Stimulated activated CD8-positive, alpha-beta memory T cell treated with anti-CD3 and anti-CD28 coated beads, Interleukin-12 subunit alpha, Interleukin-12 subunit beta, amount 100 ng/mL, for 1 hour (primary cell): Measurements from ENCODE around the gene IP6K1.
A peak's percentile ranks its signal among the peaks of the same experiment; 100 is the strongest.
"Not testable (repeated sequence)": the region's sequence is repeated elsewhere in the genome, so short reads cannot be mapped to it uniquely, and the experiment has no call there.

ENCODE experiments used
- DNase-seq: peaks from one replicate; pipeline ENCODE4 v3.0.0-alpha.2; 2020; ENCODE audit warnings: low read depth

IP6K1 gene

GRCh38 chr3:49711489-49711888 is 74.9 kb downstream of the IP6K1 start:
- no peak for DNase-seq

GRCh38 chr3:49709852-49710251 is 76.5 kb downstream of the IP6K1 start:
- no peak for DNase-seq

- no peak for DNase-seq
Measured at GRCh38 chr3:49707113-49707480, 79.2 kb downstream of the IP6K1 start.

- no peak for DNase-seq
Measured at GRCh38 chr3:49706456-49707112, 79.8 kb downstream of the IP6K1 start.

- DNase-seq: no peak
Measured at GRCh38 chr3:49705390-49705960, 80.9 kb downstream of the IP6K1 start.

GRCh38 chr3:49704629-49705028 is 81.7 kb downstream of the IP6K1 start:
- DNase-seq: no peak

- no peak for DNase-seq
Measured at GRCh38 chr3:49703956-49704355, 82.4 kb downstream of the IP6K1 start.

GRCh38 chr3:49703443-49703927 is 82.9 kb downstream of the IP6K1 start:
- DNase-seq: peak; percentile 47

- no peak for DNase-seq
Measured at GRCh38 chr3:49702672-49703071, 83.7 kb downstream of the IP6K1 start.

- no peak for DNase-seq
Measured at GRCh38 chr3:49701388-49702077, 84.8 kb downstream of the IP6K1 start.

- no peak for DNase-seq
Measured at GRCh38 chr3:49700453-49701128, 85.8 kb downstream of the IP6K1 start.

GRCh38 chr3:49700014-49700413 is 86.3 kb downstream of the IP6K1 start:
- DNase-seq: no peak

GRCh38 chr3:49699281-49699979 is 86.9 kb downstream of the IP6K1 start:
- DNase-seq: no peak

GRCh38 chr3:49695350-49696015 is 90.9 kb downstream of the IP6K1 start:
- DNase-seq: not testable (repeated sequence)

GRCh38 chr3:49694409-49695070 is 91.8 kb downstream of the IP6K1 start:
- not testable (repeated sequence) for DNase-seq

- not testable (repeated sequence) for DNase-seq
Measured at GRCh38 chr3:49691481-49691880, 94.9 kb downstream of the IP6K1 start.

- DNase-seq: not testable (repeated sequence)
Measured at GRCh38 chr3:49690856-49691255, 95.5 kb downstream of the IP6K1 start.

- DNase-seq: not testable (repeated sequence)
Measured at GRCh38 chr3:49689908-49690624, 96.3 kb downstream of the IP6K1 start.

GRCh38 chr3:49689046-49689907 is 97.1 kb downstream of the IP6K1 start, which contains the start of the genes MST1 and RNF123:
TSS of gene MST1 (minus strand) at chr3:49689474. CDS start at chr3:49688691, 783 bp downstream.
TSS of gene RNF123 (plus strand) at chr3:49689557. CDS start at chr3:49691166, 1,609 bp downstream.
- DNase-seq: peak; percentile 85
